ENCODE data around the gene MKNK1.

The MKNK1 gene

GRCh38 chr1:46543761-46544560 lies 60.1 kb downstream of the MKNK1 start:
- peak overlapping the region; percentile 77 for H3K4me3 Mint-ChIP-seq
- no peak overlapping the region for H3K27ac Mint-ChIP-seq
- DNase-seq: peak; percentile 47
- H3K4me1 Mint-ChIP-seq: peaks cover 10% of the 10 kb centered on the region
- H3K27me3 Mint-ChIP-seq (ENCODE audit: low read depth, poor library complexity): peaks cover 90% of the 10 kb centered on the region
- TF ChIP-seq CTCF (IDR thresholded peaks at IDR 0.05): no peak
- no peaks in the 10 kb centered on the region for H3K36me3 Mint-ChIP-seq (ENCODE audit: low read depth)
- peaks cover 4% of the 10 kb centered on the region for H3K9me3 Mint-ChIP-seq

GRCh38 chr1:46543382-46543760 lies 60.7 kb downstream of the MKNK1 start:
- H3K4me3 Mint-ChIP-seq: peak overlapping the region; percentile 45
- no peak for DNase-seq
- H3K36me3 Mint-ChIP-seq (ENCODE audit: low read depth): no peaks in the 10 kb centered on the region
- H3K4me1 Mint-ChIP-seq: peaks cover 10% of the 10 kb centered on the region
- no peak overlapping the region for H3K27ac Mint-ChIP-seq
- H3K9me3 Mint-ChIP-seq: peaks cover 5% of the 10 kb centered on the region
- peaks cover 96% of the 10 kb centered on the region for H3K27me3 Mint-ChIP-seq (ENCODE audit: low read depth, poor library complexity)
- no peak for TF ChIP-seq CTCF (IDR thresholded peaks at IDR 0.05)

- Mint-ChIP-seq H3K36me3 (ENCODE audit: low read depth) (no peaks in the 10 kb centered on the region), H3K4me1 (peaks cover 10% of the 10 kb centered on the region), H3K27ac (no peak overlapping the region), H3K27me3 (ENCODE audit: low read depth, poor library complexity) (peaks cover 95% of the 10 kb centered on the region), H3K9me3 (peaks cover 24% of the 10 kb centered on the region), H3K4me3 (no peak overlapping the region)
- no peak for DNase-seq
- no peak for TF ChIP-seq CTCF (IDR thresholded peaks at IDR 0.05)
Measured at GRCh38 chr1:46539972-46540371, 64.1 kb downstream of the MKNK1 start.

- TF ChIP-seq CTCF (IDR thresholded peaks at IDR 0.05): no peak
- no peaks in the 10 kb centered on the region for H3K36me3 Mint-ChIP-seq (ENCODE audit: low read depth)
- no peak overlapping the region for H3K27ac Mint-ChIP-seq
- H3K9me3 Mint-ChIP-seq: peaks cover 27% of the 10 kb centered on the region
- H3K4me3 Mint-ChIP-seq: no peak overlapping the region
- H3K4me1 Mint-ChIP-seq: peaks cover 5% of the 10 kb centered on the region
- peaks cover 93% of the 10 kb centered on the region for H3K27me3 Mint-ChIP-seq (ENCODE audit: low read depth, poor library complexity)
- no peak for DNase-seq
Measured at GRCh38 chr1:46538147-46538546, 65.9 kb downstream of the MKNK1 start.

GRCh38 chr1:46537651-46538050 lies 66.4 kb downstream of the MKNK1 start:
- DNase-seq: no peak
- peaks cover 5% of the 10 kb centered on the region for H3K4me1 Mint-ChIP-seq
- TF ChIP-seq CTCF (IDR thresholded peaks at IDR 0.05): no peak
- no peaks in the 10 kb centered on the region for H3K36me3 Mint-ChIP-seq (ENCODE audit: low read depth)
- peaks cover 89% of the 10 kb centered on the region for H3K27me3 Mint-ChIP-seq (ENCODE audit: low read depth, poor library complexity)
- H3K4me3 Mint-ChIP-seq: no peak overlapping the region
- peaks cover 27% of the 10 kb centered on the region for H3K9me3 Mint-ChIP-seq
- no peak overlapping the region for H3K27ac Mint-ChIP-seq

- H3K4me1 Mint-ChIP-seq: peaks cover 5% of the 10 kb centered on the region
- no peak overlapping the region for H3K4me3 Mint-ChIP-seq
- H3K9me3 Mint-ChIP-seq: peaks cover 27% of the 10 kb centered on the region
- no peaks in the 10 kb centered on the region for H3K36me3 Mint-ChIP-seq (ENCODE audit: low read depth)
- peaks cover 89% of the 10 kb centered on the region for H3K27me3 Mint-ChIP-seq (ENCODE audit: low read depth, poor library complexity)
- no peak for DNase-seq
- H3K27ac Mint-ChIP-seq: no peak overlapping the region
- no peak for TF ChIP-seq CTCF (IDR thresholded peaks at IDR 0.05)
Measured at GRCh38 chr1:46536527-46536926, 67.5 kb downstream of the MKNK1 start.
